Stomach (tissue), 9 donors: ENCODE results near the gene VEPH1. TPM values are rescaled to one million over a fixed set of nuclear protein-coding genes. Genes with fewer than 3 reads are reported as not detected.

Source experiments
- DNase-seq, 2 donors: peaks; one replicate each; pipeline versions ENCODE4 v3.0.0 to v3.0.0-alpha.2; 2013 to 2019
- H3K27ac ChIP-seq, 5 donors: fragments of 200-600 bp in 4 of 5; sonication (generic) in 4 of 5; one replicate each; pipeline ENCODE4 v1.5.1; 2013 to 2019; ENCODE audit warnings: mild to moderate bottlenecking in 1 of 5, moderate library complexity in 1 of 5
- H3K27me3 ChIP-seq, 3 donors: fragments of 200-600 bp; sonication (generic); one replicate each; pipeline ENCODE4 v1.5.1; 2017 to 2019; ENCODE audit warnings: mixed run types in 1 of 3
- H3K36me3 ChIP-seq, 4 donors: fragments of 200-600 bp; sonication (generic); 1 replicate in 3 of 4; 2 replicates in 1 of 4; pipeline ENCODE4 v1.5.1; 2016 to 2019
- H3K4me1 ChIP-seq, 4 donors: fragments of 200-600 bp; sonication (generic); one replicate each; pipeline ENCODE4 v1.5.1; 2016 to 2019
- H3K4me3 ChIP-seq, 4 donors: fragments of 200-600 bp; sonication (generic) in 3 of 4; one replicate each; pipeline ENCODE4 v1.5.1; 2016 to 2019; ENCODE audit warnings: mild to moderate bottlenecking in 1 of 4
- H3K9me3 ChIP-seq, 4 donors: fragments of 200-600 bp; sonication (generic); one replicate each; pipeline ENCODE4 v1.5.1; 2016 to 2019
- CTCF ChIP-seq, 7 experiments: fragments of 450-650 bp in 4 of 7; fragments of 200-600 bp in 3 of 7; sonication (generic) in 3 of 7; IDR thresholded peaks; one replicate each; pipeline ENCODE4 v1.5.1; 2016 to 2019; ENCODE audit warnings: antibody characterized with exemption in 7 of 7, control low read depth in 2 of 7, mild to moderate bottlenecking in 1 of 7
- EP300 ChIP-seq: sonication (generic); formaldehyde crosslinking; IDR thresholded peaks from one replicate; pipeline ENCODE4 v1.6.1; 2017; ENCODE audit warnings: antibody characterized with exemption
- POLR2A ChIP-seq, 4 donors: fragments of 450-650 bp; IDR thresholded peaks; one replicate each; pipeline ENCODE4 v1.6.1; 2016; ENCODE audit warnings: antibody characterized with exemption in 4 of 4, control low read depth in 2 of 4, mild to moderate bottlenecking in 1 of 4, moderate library complexity in 1 of 4
- POLR2AphosphoS5 ChIP-seq, 3 donors: sonication (generic); formaldehyde crosslinking; IDR thresholded peaks; one replicate each; pipeline ENCODE4 v1.6.1; 2016; ENCODE audit warnings: antibody characterized with exemption in 3 of 3
- WGBS, 5 donors: extraction: QIAGEN DNeasy Blood & Tissue Kit in 3 of 5; methylation state at CpG; one replicate each; pipeline versions ENCODE4 v1.1.5 to v1.1.7; 2013 to 2018; 5-methylcytosine and 5-hydroxymethylcytosine counted together
- intact Hi-C: fragments of 100-400 bp; cut with DNase I; formaldehyde crosslinking; loops from one replicate; pipeline ENCODE4 v1.15.1; 2023; ENCODE audit warnings: low total_unique reads
- polyA plus RNA-seq, 3 donors: library from polyadenylated mRNA; stranded (reverse); fragments of 200-250 nt; gene quantifications; one replicate each; pipeline ENCODE4 v1.2.3, GENCODE V29; 2013
- total RNA-seq, 5 donors: library from RNA; depleted of rRNA; stranded (reverse); fragments of >200 nt; gene quantifications; one replicate each; pipeline versions ENCODE4 v1.1.0 to v1.2.3, GENCODE V29; 2014 to 2016
- donor health status: healthy with polysubstance abuse.
- donor health status: Bipolar disorder and iron deficiency.
- donor health status: healthy.

The VEPH1 gene
- total and polyA plus RNA-seq, 8 donors: 0.58 to 9.4 (median 1.5) TPM; not detected in 1

DNA sequence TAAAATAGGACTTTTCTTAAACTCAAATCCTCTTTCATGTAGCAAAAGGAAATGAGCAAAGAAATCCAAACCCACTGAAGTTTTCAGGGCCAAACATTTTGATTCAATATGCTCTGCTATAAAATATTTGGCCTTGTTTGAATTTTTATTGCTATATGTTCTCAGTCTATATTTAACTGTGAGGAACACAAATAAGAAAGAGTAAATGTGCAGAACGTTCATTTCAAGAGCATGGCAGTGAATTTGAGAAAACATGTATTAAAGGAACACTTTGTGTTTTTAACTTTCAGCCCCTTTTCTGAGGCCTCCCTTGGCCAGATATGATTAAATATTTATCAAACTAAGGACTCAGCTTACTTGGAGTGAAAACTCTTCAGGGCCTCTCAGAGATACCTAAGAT lies 218.5 kb downstream of the VEPH1 start:
- Histone ChIP-seq H3K4me1 (no peaks in the 10 kb centered on the region), H3K4me3 (no peak overlapping the region), H3K36me3 (no peaks in the 10 kb centered on the region), H3K27ac (no peak overlapping the region), H3K27me3 (no peaks in the 10 kb centered on the region), H3K9me3 (no peaks in the 10 kb centered on the region)
- WGBS, 5 donors: 25 to 44% (median 34%) methylated on average over 1 of the region's 1 CpG
- TF ChIP-seq POLR2AphosphoS5 (IDR thresholded peaks at IDR 0.05) (no peak), EP300 (no peak), POLR2A (IDR thresholded peaks at IDR 0.05) (no peak), CTCF (IDR thresholded peaks at IDR 0.05) (no peak)
- DNase-seq: peak in 1 of 2 donors; percentile 8
- intact Hi-C loops: no loop called here

DNA sequence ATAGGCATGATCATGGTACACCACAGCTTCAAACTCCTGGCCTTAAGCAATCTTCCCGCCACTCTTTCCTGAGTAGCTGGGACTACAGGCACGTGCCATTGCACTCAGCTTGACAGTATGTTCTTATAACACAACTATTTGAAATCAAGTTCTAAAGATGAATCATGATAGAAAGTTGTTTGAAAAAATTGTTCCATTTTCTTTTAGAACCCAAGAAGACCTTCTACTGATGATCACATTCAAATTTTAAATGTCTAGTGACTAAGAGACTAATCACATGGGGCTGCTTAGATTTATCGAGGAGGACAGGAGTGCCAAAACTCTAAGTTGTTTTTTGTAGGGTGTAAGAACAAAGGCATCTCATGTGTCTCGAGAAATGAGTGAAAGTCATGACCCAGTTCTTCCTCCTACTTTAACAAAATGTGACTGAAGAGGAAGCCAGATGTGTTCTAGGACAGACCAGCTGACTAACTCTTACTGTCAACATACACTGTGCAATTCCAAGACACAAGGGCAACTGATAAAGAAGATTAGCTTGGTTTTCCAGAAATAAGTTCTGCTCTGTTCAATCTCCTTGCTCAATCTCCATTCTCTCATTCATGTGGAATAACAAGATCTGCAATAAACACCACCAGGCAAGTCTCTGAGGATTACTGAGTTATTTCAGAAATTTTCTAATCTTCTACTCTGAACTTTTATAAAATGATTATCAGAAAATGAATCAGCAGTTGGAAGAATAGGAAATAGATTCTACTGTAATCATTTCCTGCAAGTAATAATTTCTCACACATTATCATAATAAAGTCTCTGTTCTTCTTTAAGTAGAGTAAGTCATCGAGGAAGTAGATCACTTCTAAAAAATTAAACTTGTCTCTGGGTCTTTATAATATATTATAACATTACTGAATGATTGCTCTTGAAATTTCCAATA lies 220.7 kb downstream of the VEPH1 start:
- peak overlapping the region in 1 of 5 donors; percentile 27 for H3K27ac ChIP-seq
- peak in 1 of 2 donors; percentile 17 for DNase-seq
- no peak overlapping the region for H3K4me3 ChIP-seq
- 67 to 81% (median 73%) methylated on average over 5 of the region's 5 CpGs for WGBS, 5 donors
- intact Hi-C loops: no loop called here
- H3K27me3 ChIP-seq: no peaks in the 10 kb centered on the region
- no peaks in the 10 kb centered on the region for H3K9me3 ChIP-seq
- H3K4me1 ChIP-seq: no peaks in the 10 kb centered on the region
- TF ChIP-seq EP300: no peak
- TF ChIP-seq POLR2AphosphoS5 (IDR thresholded peaks at IDR 0.05): peak in 2 of 3 donors; percentile 28 to 37
- H3K36me3 ChIP-seq: no peaks in the 10 kb centered on the region

GRCh38 chr3:157280786-157281185 lies 222.4 kb downstream of the VEPH1 start:
- TF ChIP-seq POLR2A (IDR thresholded peaks at IDR 0.05) (no peak), CTCF (IDR thresholded peaks at IDR 0.05) (no peak), POLR2AphosphoS5 (IDR thresholded peaks at IDR 0.05) (no peak), EP300 (no peak)

DNA sequence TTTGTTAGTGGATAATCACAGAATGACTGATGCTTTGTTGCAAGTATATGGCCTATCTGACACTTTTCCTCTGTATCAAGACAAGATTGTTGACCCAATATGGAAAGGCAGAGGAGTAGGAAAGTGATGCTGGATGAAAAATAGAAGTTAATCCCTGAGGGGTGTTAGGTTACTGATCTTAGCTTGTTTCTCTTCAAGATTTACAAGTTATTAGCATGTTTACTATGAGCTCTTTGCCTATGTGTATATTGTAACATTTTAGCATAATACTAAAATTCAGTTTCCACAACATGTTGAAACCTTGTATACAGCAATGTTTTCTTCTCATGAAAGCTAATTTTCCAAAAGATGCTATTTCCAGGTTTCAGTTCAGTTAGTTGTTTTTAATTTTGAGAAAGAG lies 222.9 kb downstream of the VEPH1 start:
- DNase-seq: no peak
- TF ChIP-seq EP300 (no peak), POLR2AphosphoS5 (IDR thresholded peaks at IDR 0.05) (no peak), CTCF (IDR thresholded peaks at IDR 0.05) (no peak), POLR2A (IDR thresholded peaks at IDR 0.05) (no peak)
- intact Hi-C loops: no loop called here
- no peaks in the 10 kb centered on the region for H3K36me3 ChIP-seq
- no peaks in the 10 kb centered on the region for H3K27me3 ChIP-seq
- no peaks in the 10 kb centered on the region for H3K9me3 ChIP-seq
- no peaks in the 10 kb centered on the region for H3K4me1 ChIP-seq
- no peak overlapping the region for H3K27ac ChIP-seq
- no peak overlapping the region for H3K4me3 ChIP-seq

More at GRCh38 chr3:157280786-157281185, 222.4 kb downstream of the VEPH1 start:
- Histone ChIP-seq H3K27me3 (no peaks in the 10 kb centered on the region), H3K4me3 (no peak overlapping the region), H3K27ac (no peak overlapping the region), H3K4me1 (no peaks in the 10 kb centered on the region), H3K9me3 (no peaks in the 10 kb centered on the region), H3K36me3 (no peaks in the 10 kb centered on the region)
- DNase-seq: peak in 1 of 2 donors; percentile 17
- 63 to 78% (median 70%) methylated on average over 2 of the region's 2 CpGs for WGBS, 5 donors
- intact Hi-C loops: no loop called here

DNA sequence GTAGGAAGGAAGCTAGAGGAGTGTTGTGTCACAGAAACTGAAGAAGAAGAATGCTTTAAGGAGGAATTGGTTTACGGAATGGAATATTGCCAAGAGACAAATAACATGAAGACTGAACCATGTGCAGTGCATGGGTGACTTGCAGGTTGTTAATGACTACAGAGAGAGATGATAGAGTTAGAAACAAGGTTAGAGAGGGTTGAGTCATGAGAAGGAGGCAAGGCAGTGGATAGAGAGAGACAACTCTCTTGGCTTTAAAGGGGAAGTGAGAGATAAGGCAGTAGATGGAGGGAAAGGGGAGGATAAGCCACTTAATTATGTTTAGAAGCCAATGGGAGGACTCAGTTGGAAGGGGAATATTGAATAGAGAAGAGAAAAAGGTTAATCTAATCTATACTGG lies 224.0 kb downstream of the VEPH1 start:
- Histone ChIP-seq H3K4me1 (no peaks in the 10 kb centered on the region), H3K36me3 (no peaks in the 10 kb centered on the region), H3K27ac (no peak overlapping the region), H3K27me3 (no peaks in the 10 kb centered on the region), H3K9me3 (no peaks in the 10 kb centered on the region), H3K4me3 (no peak overlapping the region)
- 90 to 100% (median 97%) methylated on average over 1 of the region's 1 CpG for WGBS, 5 donors
- intact Hi-C loops: no loop called here
- TF ChIP-seq POLR2A (IDR thresholded peaks at IDR 0.05) (no peak), EP300 (no peak), POLR2AphosphoS5 (IDR thresholded peaks at IDR 0.05) (no peak), CTCF (IDR thresholded peaks at IDR 0.05) (no peak)
- no peak for DNase-seq
